Right forelimb (tissue), 1 donor: ENCODE data around the gene ITPR1.

ENCODE experiments used
- DNase-seq: peaks from one replicate; pipeline ENCODE4 v3.0.0-alpha.2; 2018

Gene ITPR1

DNA sequence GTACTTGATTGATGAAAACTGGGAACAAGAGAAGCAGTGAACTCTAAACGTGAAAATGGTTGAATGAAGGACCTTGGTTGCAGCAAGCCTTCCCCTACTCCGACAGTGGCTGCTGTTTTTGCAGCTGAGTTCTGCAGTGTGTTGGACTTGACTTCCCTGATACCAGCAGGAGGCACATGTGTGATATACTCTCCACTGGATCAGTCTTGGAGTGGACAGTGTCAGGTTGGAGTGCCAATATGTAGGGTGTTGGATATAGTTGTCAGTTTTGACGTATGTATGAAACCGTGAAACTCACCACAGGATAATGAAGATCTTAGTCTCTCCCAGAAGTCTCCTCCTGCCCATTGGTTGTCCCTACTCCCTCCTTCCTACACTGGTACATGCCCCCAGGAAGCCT lies 106.5 kb downstream of the ITPR1 start:
- no peak for DNase-seq

DNA sequence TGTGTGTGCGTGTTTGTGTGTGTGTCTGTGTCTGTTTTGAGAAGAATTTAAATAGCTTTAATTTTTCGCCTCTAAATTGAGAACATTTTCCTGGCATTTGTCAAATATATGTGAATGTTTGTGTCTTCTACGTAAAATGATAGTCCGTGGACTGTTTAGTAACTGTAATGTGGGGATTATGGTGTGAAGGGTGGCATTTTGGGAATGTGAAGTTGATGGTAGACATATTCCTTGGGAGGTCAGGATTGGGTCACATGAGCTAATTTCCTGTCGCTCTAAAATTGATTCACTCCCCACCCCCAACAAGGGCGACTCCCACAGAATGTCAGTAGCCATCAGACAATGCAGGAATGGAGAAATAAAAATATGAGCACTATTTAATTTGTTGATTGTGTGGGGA lies 107.3 kb downstream of the ITPR1 start:
- no peak for DNase-seq

DNA sequence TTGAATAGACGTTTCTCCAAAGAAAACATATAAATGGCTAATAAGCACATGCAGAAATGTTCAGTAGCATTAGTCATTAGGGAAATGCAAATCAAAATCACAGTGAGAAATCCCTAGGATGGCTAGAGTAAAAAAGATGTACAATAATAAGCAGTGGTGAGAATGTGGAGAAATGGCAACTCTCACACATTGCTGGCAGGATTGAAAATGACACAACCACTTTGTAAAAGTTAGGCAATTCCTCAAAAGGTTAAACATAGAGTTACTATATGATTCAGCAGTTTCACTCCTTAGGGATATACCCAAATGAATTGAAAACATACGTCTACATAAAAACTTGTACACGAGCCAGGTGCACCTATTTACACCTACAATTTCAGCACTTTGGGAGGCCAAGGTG lies 108.7 kb downstream of the ITPR1 start:
- no peak for DNase-seq

DNA sequence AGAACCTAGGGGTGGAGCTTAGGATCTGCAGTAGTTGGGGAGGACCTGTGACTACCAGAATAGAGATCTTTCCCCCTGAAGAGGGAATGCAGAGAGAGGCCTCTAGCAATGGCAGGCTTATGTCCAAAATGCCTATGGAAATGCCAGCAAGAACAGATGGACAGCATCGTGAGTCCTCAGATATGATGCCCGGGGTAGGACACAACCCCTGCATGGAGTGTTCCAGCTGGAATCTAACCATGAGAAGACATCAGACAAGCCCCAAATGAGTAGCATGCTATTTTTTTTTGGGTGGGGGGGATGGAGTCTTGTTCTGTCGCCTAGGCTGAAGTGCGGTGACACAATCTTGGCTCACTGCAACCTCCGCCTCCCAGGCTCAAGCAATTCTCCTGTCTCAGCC lies 111.5 kb downstream of the ITPR1 start:
- DNase-seq: no peak

DNA sequence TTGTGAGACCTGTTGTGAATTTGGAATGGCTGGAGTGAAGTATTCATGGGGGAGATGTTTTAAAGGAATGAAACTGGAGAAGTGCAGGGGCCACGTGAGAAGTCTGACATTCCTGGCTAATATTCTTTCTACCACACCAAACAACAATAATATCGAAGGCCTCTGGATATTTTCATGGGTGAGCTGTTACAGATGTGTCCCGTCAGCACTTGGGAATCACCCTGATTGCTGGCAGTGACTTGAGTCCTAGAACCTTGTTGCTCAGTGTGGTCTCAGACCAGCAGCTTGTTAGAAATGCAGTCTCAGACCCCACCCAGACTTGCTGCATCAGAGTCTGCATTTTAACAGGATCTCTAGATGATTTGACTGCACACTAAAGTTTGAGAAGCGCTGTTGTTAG lies 113.8 kb downstream of the ITPR1 start:
- DNase-seq: no peak

DNA sequence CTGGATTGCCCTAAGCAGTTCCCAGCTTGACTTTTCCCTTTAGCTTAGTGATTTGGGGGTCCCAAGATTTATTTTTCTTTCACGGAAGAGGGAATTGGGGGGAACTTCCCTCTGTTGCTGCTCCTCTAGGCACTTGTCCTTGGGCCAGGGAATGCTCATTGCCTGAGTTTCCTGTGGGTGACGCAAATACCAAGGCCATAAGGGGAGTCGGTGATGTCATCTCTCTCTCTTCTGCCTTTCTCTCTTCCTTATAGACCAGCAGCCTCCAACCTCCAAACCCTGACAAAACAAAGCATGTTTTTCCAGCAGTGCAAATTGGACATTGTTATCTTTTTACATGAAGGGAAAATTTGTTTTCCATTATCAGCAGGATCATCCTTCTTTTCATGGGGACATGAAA lies 120.2 kb downstream of the ITPR1 start:
- DNase-seq: no peak

DNA sequence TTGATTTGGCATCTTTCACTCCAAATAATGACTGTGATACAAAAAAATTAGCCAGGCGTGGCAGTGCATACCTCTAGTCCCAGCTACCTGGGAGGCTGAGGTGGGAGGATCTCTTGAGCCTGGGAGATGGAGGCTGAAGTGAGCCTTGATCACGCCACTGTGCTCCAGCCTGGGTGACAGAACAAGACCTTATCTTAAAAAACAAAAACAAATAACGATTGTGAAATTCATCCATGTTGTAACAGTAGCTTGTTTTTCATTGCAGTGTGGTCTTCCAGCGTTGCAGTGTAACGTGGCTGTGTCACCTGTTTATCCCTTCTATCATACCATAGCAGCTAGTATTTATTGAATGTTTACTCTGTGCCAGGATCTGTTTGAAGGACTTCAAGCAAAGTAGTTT lies 120.9 kb downstream of the ITPR1 start:
- no peak for DNase-seq

DNA sequence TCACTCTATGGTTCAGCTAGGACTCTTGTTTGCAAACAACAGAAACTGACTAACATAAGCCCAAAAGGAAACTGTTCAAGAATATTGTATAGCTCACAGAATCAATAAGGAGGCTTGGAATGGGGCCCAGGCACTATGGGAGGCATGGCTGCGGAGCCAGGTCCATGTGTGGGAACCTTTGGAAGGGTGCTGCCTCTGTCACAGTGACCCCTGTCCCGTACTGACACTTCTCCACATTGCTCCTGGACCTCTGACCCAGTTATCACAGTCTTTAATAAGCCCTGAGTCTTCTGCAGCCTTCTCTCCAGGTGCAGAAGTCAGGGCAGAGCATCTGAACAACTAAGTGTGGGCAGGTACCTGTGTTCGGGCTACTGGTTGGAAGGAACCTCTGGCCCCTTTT lies 121.8 kb downstream of the ITPR1 start:
- DNase-seq: no peak

DNA sequence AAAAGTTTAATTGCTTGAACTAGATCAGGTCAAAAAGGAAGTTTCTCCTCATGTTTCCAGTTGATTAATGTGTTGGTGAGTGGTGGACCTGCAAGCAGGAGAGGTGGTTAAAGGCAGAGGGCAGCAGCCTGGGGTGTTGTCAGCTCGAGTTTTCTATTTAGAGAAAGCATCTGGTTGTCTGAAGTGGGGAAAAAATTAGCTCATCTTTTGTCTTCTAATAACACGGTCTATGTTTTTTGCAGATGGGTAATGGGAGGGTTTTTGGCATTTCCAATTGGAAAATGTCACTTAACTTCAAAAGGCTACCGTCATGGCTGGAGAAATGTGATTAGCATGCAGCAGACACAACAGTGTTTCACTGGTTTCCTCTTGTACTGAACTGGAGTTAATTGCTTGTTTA lies 122.6 kb downstream of the ITPR1 start:
- no peak for DNase-seq

DNA sequence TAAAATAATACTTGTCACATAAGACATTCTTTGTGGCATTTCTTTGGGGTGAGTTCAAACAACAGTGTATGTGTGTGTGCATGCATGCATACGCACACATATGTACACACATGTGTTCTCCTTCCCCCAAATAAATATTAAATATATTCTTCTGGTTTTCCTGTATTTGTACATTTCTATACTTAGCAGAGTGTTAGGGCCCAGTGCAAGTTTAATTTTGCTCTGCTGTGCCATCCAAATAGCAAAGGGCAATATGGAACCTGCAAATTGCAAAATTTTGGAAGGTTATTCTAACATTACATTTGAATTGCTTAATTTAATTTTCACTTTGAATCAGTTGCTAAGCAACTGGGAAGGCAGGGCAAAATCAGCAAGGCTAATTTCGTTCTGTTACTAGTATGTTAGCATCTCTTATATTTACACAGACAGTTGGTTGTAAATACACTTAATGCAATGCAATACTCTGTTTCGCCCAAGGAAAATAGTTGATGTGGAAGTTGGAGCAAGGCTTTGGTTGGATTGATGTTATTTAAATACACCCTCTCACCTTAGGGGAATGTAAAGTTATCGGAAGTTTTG lies 130.4 kb downstream of the ITPR1 start:
- no peak for DNase-seq

DNA sequence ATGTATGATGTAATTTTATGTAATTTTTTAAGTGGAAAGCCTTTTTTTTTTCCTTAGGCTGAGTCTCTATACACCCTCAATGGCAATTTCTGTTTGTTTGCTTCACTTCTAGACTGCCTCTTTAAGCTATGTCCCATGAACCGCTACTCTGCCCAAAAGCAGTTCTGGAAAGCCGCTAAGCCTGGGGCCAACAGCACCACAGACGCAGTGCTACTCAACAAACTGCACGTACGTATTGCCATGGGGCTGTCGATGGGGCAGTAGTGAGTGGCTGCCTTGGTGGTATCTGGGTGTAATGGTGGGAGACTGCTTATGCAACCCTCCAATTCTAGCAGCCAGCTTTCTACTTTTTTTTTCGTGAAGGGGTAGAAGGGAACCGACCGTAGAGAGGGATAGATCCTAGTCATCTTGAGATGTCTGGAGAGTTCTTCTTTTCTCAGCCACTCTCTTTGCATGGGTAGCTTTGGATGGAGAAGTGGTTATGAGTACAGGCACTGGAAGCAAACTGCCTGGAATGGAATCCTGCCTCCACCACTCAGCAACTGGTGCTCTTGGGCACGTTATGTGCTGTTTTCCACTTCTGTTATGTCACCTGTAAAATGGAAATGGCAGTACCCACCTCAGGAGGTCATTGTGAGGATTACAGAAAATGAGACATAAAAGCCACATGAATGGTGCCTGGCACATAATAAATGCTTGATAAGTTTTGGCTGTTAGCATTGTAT lies 134.7 kb downstream of the ITPR1 start:
- DNase-seq: no peak

DNA sequence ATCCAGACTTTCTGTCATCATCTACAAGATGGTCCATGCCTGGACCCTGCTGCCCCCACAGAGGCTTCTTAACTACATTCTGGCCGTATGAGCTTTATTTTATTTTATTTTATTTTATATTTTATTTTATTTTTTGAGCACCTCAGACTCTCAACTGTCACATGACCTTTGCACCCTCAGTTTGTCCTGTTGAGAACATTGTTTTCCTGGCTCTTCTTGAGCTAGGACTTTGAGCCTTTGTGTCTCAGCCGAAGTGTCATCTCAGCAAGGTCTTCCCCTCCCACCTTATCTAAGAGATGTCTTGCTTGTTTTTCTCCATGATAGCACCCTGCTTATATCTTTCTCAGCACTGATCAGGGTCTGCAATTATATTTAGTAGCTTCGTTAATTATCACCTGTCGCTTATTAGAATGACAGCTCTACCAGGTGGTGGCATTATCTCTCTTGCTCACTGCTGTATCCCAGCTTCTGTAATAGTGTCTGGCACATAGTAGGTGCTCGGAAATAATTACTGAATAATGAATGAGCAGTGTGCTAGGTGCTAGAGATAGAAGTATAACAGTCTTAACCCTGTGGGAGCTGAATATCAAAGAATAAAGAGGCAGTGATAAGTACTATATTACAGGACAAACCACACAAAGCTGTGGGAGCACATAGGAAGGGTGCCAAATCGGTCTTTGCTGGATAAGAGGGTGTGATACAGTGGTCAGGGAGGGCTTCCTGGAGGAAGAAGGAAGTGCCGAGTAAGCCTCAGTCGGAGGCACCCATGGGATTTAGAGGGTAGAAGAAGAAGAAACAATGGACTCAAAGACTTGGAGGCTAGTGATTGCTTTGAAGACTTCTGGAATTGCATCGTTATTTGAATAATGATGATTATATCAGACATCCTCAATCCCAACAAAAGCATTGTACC lies 136.2 kb downstream of the ITPR1 start:
- DNase-seq: no peak

DNA sequence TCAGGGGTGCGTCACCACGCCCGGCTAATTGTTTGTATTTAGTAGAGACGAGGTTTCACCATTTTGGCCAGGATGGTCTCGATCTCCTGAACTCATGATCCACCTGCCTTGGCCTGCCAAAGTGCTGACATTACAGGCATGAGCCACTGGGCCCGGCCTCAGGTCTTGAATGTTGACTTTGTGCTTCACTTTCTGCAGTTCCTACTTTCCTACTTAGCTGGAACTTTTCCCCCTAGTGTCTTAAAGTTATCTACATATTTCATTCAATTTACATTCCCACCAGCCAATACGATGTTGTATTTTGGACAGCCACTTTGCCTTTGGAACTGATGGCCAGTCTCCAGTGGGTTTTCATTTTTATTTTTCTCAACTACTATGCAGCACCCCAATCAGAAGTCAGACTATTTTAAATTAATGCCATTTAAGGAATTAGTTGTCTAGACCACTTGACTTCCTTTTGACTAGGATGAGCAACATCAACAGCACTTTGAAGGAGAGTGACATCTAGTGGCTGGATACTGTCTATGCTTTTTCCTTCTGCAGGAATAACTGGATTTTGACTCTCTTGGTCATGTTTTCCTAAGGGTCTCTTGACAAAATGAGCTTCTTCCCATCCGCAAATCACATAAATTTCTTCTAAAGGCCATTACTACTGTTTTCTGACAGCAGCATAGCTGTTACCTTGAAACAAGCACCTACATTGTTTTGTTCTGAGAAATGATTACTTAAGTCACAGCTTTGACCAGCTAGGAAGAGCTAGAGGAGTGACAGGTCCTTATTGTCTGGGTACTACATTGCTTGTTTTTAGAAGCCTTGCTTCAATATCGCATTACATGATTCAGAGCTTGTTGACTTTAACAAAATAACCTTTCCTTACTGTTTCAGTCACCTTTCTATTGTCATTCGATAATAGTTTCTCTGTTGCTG lies 140.2 kb downstream of the ITPR1 start:
- no peak for DNase-seq

DNA sequence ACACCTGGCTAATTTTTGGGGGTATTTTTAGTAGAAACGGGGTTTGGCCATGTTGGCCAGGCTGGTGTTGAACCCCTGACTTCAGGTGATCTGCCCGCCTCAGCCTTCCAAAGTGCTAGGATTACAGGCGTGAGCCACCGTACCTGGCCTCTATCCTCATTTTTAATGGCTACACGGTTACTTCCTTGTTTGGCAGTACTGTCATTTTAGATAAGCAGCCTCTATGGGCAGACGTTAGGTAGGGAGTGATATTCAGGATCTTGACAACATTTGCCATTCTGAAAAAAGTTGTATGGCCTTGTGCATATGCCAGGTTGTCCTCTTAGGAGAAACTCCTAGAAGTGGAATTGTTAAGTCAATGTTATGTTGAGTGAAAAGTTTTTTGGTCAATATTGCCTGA lies 141.7 kb downstream of the ITPR1 start:
- no peak for DNase-seq

DNA sequence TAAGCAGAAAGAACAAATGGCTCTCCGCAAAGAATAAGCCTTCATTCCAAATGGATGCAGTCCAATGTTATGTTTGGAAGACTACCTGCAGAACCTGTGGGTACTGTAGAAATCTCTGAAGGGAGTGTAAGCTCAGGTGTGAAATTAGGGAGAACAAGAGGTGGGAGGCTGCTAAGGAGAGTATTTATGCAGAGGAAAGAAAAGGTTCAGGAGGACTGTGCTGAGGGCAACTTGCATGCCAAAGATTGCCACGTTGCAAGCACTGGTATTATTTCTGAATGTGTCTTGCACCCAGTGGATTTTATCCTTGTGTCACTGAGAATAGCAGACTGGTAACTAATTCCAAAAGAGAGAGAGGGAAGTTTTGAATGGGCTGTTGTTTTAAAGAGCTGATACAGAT lies 144.1 kb downstream of the ITPR1 start:
- no peak for DNase-seq

DNA sequence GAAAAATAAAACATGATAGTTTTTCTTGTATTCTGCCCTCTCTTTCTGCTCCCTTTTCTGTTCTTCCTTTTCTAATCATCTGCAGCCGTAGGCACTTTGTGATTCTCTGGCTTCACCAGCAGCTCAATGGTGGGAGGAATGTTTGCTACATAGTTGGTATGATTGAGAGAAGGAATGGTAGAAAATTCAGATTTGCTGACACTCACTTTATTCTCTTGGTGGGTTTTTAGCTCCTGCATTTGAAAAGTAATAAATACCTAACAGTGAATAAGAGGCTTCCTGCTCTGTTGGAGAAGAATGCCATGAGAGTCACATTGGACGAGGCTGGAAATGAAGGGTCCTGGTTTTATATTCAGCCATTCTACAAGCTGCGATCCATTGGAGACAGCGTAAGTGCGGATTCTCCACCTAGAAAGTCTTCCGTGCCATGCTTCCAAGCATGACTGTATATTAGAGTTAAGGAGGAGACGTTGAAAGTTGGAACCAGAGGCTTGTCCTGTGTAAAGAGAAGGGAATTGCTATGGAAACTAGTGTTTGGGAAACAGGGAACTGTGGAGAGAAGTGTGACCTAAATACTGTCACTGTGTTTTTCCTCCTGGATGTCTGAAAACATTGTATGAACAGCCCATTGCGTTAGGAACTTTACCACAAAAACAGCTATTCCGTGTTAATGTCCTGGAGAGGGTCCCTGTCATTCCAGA lies 148.9 kb downstream of the ITPR1 start:
- no peak for DNase-seq

DNA sequence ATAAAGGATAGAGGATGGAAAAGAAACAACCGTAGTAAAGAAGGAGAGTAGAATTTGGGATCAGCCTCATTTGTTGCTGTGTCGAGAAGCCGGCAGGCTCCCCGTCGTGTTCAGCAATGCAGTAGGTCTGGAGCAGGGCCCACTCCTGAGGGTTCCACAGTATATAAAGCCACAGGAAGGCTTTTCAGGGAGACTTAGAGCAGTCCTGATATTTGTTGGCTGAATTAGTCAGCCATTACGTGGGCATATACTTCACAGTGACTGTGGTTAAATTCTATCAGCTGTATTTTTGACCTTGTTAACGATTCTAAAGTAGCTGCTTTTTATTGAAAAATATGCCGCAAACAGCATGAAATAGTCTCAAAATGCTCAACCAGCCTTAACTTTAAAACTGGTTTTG lies 149.5 kb downstream of the ITPR1 start:
- DNase-seq: no peak

DNA sequence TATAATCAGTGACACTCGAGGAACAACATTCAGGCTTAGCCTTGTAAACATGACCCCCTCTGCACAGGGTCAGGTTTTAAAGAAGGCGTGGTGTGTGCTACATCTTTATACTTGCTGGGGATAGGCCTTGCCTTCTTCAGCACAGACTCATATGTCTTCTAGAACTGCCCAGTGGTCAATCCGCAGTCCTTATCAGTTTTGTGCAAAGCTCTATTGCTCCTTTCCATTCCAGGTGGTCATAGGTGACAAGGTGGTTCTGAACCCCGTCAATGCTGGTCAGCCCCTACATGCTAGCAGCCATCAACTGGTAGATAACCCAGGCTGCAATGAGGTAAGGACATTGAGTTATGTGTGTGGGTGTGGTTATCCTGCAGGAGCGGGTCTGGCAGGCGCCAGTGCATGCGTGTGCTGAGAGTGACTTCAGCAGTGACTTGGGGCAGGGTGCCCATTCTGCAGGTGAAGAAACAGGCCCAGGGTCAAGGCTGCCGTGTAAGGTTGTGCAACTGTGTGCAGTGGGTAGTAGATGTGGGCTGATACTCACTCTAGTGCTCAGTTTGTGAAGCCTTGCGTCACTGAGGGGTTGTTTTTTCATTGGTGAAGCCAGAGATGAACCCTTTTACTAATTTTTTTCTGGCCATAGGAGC lies 150.9 kb downstream of the ITPR1 start:
- DNase-seq: no peak

DNA sequence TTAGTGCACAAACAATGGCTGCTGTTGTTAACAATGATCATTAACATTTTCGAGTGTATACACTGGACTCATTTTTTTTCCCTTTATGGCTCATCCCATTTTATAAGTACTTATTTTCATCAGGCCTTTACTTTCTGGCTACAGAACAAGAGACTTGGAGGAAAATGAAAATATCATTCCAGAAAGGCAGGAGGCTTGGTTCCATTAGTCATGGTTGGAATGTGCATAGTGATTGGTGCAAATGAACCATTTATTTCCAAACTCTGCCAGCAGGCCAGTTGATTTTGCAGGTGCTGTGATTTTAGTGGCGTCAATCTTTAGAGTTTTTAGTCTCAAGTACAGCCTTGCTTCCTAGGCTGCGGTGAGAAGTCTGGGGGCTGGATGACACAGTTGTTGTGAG lies 151.8 kb downstream of the ITPR1 start:
- no peak for DNase-seq

DNA sequence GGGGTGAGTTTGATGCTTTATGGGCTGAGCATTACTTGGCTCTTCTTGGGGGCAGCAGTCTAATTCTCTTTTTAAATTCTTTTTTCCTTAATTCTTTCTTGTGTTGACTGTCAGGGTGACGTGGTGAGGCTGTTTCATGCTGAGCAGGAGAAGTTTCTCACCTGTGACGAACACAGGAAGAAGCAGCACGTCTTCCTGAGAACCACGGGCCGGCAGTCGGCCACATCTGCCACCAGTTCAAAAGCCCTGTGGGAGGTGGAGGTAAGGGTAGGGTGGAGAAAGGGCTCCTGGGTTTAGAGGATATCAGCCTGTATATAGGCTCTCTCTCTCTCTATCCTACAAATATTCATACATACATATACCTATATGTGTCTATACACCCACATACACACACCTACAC lies 152.3 kb downstream of the ITPR1 start:
- DNase-seq: no peak

DNA sequence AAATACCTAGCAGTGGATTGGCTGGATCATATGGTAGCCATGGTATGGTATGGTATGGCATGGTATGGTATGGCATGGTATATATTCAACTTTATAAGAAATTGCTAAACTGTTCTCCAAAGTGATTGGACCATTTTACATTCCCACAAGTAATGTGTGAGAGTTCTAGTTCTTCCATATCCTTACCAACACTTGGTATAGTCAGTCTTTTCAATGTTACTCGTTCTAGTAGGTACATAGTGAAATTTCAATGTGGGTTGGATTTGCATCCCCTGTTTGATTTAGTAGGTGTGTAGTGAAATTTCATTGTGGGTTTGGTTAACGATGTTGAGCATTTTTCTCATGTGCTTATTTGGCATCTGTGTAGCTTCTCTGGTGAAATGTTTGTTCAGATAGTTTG lies 154.3 kb downstream of the ITPR1 start:
- DNase-seq: no peak
